Esophagus muscularis mucosa (tissue), 4 donors: Measurements from ENCODE around the gene SCFD2. TPM values are rescaled to one million over a fixed set of nuclear protein-coding genes. Genes with fewer than 3 reads are reported as not detected.

Experiments
- DNase-seq: peaks from one replicate; pipeline ENCODE4 v3.0.0-alpha.2; 2017; ENCODE audit errors: extremely low spot score
- H3K27ac ChIP-seq, 4 donors: fragments of 200-600 bp; sonication (generic); replicated peaks in 1 of 4; 1 replicate in 3 of 4; 2 replicates in 1 of 4; pipeline ENCODE4 v1.5.1; 2016 to 2019; ENCODE audit warnings: mild to moderate bottlenecking in 1 of 4
- H3K27me3 ChIP-seq, 4 donors: fragments of 200-600 bp; sonication (generic); one replicate each; pipeline versions ENCODE4 v1.5.1 to v1.6.0; 2016 to 2019
- H3K36me3 ChIP-seq, 4 donors: fragments of 200-600 bp; sonication (generic); one replicate each; pipeline ENCODE4 v1.5.1; 2016 to 2019
- H3K4me1 ChIP-seq, 4 donors: fragments of 200-600 bp; sonication (generic); one replicate each; pipeline ENCODE4 v1.5.1; 2016 to 2019
- H3K4me3 ChIP-seq, 4 donors: fragments of 200-600 bp; sonication (generic); 1 replicate in 2 of 4; 2 replicates in 2 of 4; pipeline ENCODE4 v1.5.1; 2016 to 2019; ENCODE audit warnings: mild to moderate bottlenecking in 4 of 4, moderate library complexity in 1 of 4
- H3K9me3 ChIP-seq, 4 donors: fragments of 200-600 bp; sonication (generic); 1 replicate in 3 of 4; 2 replicates in 1 of 4; pipeline ENCODE4 v1.5.1; 2016 to 2019
- EP300 ChIP-seq: sonication (generic); formaldehyde crosslinking; IDR thresholded peaks from one replicate; pipeline ENCODE4 v1.6.1; 2017; ENCODE audit warnings: antibody characterized with exemption
- POLR2A ChIP-seq: fragments of 450-650 bp; IDR thresholded peaks from one replicate; pipeline ENCODE4 v1.6.1; 2017; ENCODE audit warnings: antibody characterized with exemption, moderate library complexity, mild to moderate bottlenecking, low read depth
- POLR2AphosphoS5 ChIP-seq, 2 donors: sonication (generic); formaldehyde crosslinking; IDR thresholded peaks; one replicate each; pipeline ENCODE4 v1.6.1; 2017; ENCODE audit warnings: antibody characterized with exemption in 2 of 2
- WGBS: methylation state at CpG from one replicate; pipeline ENCODE4 v1.1.5; 2018; 5-methylcytosine and 5-hydroxymethylcytosine counted together
- intact Hi-C: fragments of 100-400 bp; cut with DNase I; formaldehyde crosslinking; loops from one replicate; pipeline ENCODE4 v1.15.1; 2023
- total RNA-seq, 4 donors: library from RNA; depleted of rRNA; stranded (reverse); fragments of >200 nt; gene quantifications; one replicate each; pipeline versions ENCODE4 v1.1.0 to v1.2.1, GENCODE V29; 2016
- TF ChIP-seq, protein P1 (sequence below), 3 experiments: fragments of 200-600 bp in 2 of 3; fragments of 450-650 bp in 1 of 3; sonication (generic) in 2 of 3; IDR thresholded peaks; one replicate each; pipeline ENCODE4 v1.5.1; 2017 to 2019; ENCODE audit warnings: antibody characterized with exemption in 3 of 3, mild to moderate bottlenecking in 2 of 3, moderate library complexity in 1 of 3

Gene SCFD2
- total RNA-seq, 4 donors from 2014 or later = 10.0 to 15.7 (median 12.7) TPM

DNA sequence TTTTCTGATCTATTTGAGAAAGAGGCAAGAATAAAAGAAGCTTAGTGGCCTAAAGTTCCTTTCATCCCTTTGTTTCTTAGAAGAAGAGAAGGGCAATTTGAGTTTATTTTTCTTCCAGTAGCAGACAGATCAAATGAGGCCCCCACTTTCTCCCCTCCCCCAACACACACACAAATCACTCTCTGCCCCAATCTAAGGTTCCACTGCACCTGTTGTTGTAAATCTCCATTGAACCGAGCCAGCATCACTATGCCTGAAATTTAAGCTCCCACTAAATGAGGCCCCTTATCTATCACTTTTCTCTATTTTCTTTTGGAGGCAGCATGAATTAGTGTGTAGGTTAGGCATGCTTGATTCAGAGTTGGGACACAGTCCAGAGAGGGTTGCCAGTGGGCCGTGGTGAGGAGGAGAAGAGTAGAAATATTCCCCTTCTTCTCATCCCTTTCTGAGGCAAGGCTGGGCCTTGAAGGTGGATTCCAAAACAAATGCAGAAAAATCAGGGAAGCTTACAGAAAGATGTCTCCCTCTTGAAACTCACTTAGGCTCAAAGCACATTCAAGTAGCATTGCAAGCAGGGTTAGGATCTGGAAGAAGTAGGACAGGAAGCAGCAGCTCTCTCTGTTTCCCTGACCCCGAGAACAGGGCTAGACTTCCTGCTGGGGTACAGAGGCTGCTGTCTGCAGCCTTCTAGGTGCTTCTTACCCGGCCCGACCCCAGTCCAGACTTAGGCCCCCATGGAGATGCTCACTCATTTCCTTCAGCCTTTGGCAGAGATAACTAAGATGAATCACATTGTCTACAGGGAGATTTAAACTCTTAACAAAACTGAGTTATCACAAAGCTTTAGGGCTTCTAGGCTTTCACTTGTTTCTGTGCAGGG lies 433.0 kb downstream of the SCFD2 start:
- TF ChIP-seq, protein P1, sequence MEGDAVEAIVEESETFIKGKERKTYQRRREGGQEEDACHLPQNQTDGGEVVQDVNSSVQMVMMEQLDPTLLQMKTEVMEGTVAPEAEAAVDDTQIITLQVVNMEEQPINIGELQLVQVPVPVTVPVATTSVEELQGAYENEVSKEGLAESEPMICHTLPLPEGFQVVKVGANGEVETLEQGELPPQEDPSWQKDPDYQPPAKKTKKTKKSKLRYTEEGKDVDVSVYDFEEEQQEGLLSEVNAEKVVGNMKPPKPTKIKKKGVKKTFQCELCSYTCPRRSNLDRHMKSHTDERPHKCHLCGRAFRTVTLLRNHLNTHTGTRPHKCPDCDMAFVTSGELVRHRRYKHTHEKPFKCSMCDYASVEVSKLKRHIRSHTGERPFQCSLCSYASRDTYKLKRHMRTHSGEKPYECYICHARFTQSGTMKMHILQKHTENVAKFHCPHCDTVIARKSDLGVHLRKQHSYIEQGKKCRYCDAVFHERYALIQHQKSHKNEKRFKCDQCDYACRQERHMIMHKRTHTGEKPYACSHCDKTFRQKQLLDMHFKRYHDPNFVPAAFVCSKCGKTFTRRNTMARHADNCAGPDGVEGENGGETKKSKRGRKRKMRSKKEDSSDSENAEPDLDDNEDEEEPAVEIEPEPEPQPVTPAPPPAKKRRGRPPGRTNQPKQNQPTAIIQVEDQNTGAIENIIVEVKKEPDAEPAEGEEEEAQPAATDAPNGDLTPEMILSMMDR (IDR thresholded peaks at IDR 0.05) = no peak
- TF ChIP-seq POLR2A (no peak), POLR2AphosphoS5 (IDR thresholded peaks at IDR 0.05) (no peak), EP300 (no peak)
- H3K9me3 ChIP-seq = no peaks in the 10 kb centered on the region
- no peaks in the 10 kb centered on the region for H3K36me3 ChIP-seq
- no peaks in the 10 kb centered on the region for H3K27me3 ChIP-seq
- DNase-seq = no peak
- no peaks in the 10 kb centered on the region for H3K4me1 ChIP-seq
- H3K27ac ChIP-seq = no peak overlapping the region
- H3K4me3 ChIP-seq = no peak overlapping the region
- 76% methylated on average over 5 of the region's 5 CpGs for WGBS
- intact Hi-C loops = no loop called here

DNA sequence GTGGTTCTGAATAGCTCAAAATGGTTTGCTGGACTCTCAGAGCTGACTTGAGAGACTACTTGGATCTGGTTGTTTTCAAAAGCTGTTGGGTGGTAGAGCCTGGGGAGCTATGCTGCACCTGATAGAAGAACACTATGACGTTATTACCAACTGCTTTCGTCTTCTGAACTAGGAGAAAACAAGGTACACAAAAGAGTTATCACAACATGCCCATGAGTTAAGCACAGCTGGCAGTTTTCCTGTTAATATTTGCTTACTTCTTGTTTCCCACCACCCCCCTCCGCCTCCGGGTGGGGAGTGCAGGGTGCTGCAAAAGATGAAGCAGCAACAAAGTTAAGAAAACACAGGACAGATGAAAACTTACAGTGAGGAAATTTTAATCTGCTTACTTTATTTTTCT lies 434.6 kb downstream of the SCFD2 start:
- 92% methylated on average over 4 of the region's 4 CpGs for WGBS
- Histone ChIP-seq H3K36me3 (no peaks in the 10 kb centered on the region), H3K4me3 (no peak overlapping the region), H3K27me3 (no peaks in the 10 kb centered on the region), H3K9me3 (no peaks in the 10 kb centered on the region), H3K27ac (no peak overlapping the region), H3K4me1 (no peaks in the 10 kb centered on the region)
- no peak for DNase-seq
- intact Hi-C loops = no loop called here
- TF ChIP-seq POLR2A = no peak
- no peak for TF ChIP-seq POLR2AphosphoS5 (IDR thresholded peaks at IDR 0.05)
- TF ChIP-seq, protein P1 (IDR thresholded peaks at IDR 0.05) = no peak
- no peak for TF ChIP-seq EP300

DNA sequence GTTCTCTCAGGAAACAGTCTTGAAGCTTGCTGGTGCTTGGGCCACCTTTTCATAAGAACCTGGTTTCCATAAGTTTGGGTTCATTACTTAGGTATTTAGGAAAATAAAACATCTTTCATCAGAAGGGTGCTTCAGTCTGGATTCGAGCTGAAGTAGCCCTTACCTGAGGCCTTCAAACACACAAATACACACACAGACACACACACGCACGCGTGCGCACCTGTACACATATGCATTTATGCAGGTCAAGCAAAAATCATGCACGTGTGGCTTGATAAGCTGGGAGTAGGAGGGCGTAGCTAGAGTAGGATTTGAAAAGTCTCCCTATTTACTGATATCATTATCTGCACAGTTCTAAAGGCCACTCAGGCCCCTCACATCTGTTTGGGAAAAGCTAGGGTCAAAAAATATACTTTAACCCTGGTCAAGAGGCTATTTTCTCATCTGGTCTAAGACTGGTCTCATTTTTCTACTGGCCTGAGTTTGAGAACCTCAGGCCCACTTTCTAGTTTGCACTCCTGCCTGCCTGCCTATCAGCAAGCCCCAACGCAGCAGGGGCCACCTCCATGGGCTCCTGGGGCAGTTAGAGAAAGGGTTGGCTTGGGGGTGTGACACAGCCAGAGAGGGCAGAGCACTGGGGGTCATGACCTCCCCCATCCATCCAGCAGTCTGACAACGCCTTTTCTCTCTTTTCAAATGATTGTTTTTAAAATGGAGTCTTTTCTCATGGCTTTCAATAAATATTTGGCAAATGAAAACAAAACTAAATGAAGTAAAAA lies 439.5 kb downstream of the SCFD2 start:
- TF ChIP-seq, protein P1 (IDR thresholded peaks at IDR 0.05) = no peak
- no peak for TF ChIP-seq EP300
- no peak for TF ChIP-seq POLR2AphosphoS5 (IDR thresholded peaks at IDR 0.05)
- no peak for TF ChIP-seq POLR2A
- Histone ChIP-seq H3K27ac (no peak overlapping the region), H3K4me3 (no peak overlapping the region), H3K4me1 (no peaks in the 10 kb centered on the region), H3K9me3 (no peaks in the 10 kb centered on the region), H3K36me3 (no peaks in the 10 kb centered on the region), H3K27me3 (no peaks in the 10 kb centered on the region)
- DNase-seq = no peak
- WGBS = 95% methylated on average over 9 of the region's 9 CpGs
- intact Hi-C loops = no loop called here

DNA sequence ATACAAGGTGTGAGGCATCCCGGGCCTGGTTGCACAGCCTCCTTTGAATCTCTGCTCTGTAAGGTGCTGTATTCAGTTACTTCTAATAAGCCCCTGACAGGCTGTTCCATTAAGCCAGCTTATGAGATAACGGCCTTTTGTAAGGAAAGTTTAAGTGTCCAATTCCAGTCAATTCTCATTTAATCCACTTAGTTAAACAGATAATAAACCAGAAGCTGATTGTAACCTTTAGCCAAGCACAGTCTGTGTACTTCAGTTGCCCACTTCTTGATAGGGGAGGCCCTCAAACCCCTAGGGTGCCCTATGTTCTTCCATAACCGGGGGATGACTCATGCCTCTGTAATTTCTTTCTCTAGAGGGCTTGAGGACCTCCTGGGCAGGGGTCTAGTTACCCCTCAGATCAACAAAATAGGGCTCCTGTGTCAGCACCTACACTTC lies 440.3 kb downstream of the SCFD2 start:
- Histone ChIP-seq H3K36me3 (no peaks in the 10 kb centered on the region), H3K4me1 (no peaks in the 10 kb centered on the region), H3K27me3 (no peaks in the 10 kb centered on the region), H3K9me3 (no peaks in the 10 kb centered on the region), H3K27ac (no peak overlapping the region), H3K4me3 (no peak overlapping the region)
- DNase-seq = no peak
- WGBS = 85% methylated on average over 3 of the region's 3 CpGs
- intact Hi-C loops = no loop called here
- no peak for TF ChIP-seq POLR2AphosphoS5 (IDR thresholded peaks at IDR 0.05)
- no peak for TF ChIP-seq EP300

DNA sequence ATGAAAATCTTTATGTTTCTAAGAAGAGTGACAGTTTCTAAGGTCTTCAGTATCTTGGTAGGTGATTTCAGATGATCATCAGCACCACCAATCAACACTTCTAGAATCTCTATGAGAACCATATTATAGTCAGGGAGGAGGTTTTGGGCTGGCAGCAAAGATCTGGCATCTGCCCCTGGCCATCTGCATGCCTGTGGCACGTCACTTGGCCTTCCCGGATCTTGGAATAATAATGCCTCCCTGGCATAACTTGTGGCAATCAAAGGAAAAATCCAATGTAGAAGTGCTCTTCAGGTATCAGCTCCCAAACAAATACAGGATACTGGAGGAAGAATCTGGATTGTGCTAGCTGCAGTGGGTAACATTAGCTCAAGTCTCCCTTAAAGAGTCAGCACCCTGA lies 446.4 kb downstream of the SCFD2 start:
- WGBS = 85% methylated on average over 2 of the region's 2 CpGs

More for the DNA sequence above, 446.4 kb downstream of the SCFD2 start:
- Histone ChIP-seq H3K4me3 (no peak overlapping the region), H3K4me1 (peaks cover 0 to under 1% (median 0%) of the 10 kb centered on the region in 4 donors), H3K36me3 (no peaks in the 10 kb centered on the region), H3K27ac (no peak overlapping the region), H3K9me3 (no peaks in the 10 kb centered on the region), H3K27me3 (no peaks in the 10 kb centered on the region)
- DNase-seq = no peak
- intact Hi-C loops = loop anchor here (10.0 kb wide), 1 partner anchor 55 kb away; no protein-coding TSS in a partner anchor
- TF ChIP-seq, protein P1 (IDR thresholded peaks at IDR 0.05) = no peak
- TF ChIP-seq EP300 (no peak), POLR2A (no peak), POLR2AphosphoS5 (IDR thresholded peaks at IDR 0.05) (no peak)
